NAMALWA (cell line): ENCODE measurements around the gene GH2.
"Not testable (repeated sequence)": the region's sequence is repeated elsewhere in the genome, so short reads cannot be mapped to it uniquely, and the experiment has no call there.

Source experiments
- DNase-seq: peaks from one replicate; pipeline ENCODE4 v3.0.0-alpha.2; 2015; ENCODE audit warnings: low spot score

GH2 gene

DNA sequence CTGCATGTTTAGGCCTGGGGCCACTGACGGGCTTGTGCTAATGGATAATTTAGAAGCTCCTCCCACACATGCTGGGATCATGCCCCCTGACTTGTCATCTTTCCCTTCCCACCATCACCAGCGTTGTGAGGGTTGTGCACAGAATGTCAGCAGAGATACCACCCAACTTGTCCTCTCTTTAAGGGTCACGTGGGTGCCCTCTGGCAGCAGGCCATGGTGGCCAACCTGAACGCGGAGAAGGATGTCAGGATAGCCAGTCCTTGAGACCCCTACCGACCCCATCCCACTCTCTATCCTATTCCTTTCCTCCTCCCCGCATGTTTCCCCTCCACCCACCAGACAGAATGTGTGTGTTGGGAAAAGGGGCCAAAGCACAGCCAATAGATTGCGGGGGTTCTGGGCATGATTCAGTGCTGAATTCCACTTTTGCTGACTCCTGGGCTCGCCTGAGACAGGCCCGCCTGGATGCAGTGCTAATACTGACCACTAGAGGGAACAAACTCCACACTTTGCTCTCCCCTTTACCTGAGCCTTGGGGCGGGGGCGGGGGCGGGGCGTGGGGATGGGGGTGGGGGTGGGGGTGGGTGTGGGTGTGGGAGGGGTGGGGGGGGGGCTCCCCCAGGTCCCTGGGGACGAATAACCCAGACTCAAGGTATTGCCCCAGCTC is at the start of gene GH2:
GH2 (minus strand) TSS at position 10 of the 667 bp plus-strand sequence. CDS start 143 bp downstream, outside the sequence.
- DNase-seq, result peak; percentile 76

GRCh38 chr17:63930951-63931575 is 49.3 kb upstream of the GH2 start:
- peak; percentile 73 for DNase-seq

GRCh38 chr17:63929860-63930766 is 48.4 kb upstream of the GH2 start:
- DNase-seq, result peak; percentile 55

DNA sequence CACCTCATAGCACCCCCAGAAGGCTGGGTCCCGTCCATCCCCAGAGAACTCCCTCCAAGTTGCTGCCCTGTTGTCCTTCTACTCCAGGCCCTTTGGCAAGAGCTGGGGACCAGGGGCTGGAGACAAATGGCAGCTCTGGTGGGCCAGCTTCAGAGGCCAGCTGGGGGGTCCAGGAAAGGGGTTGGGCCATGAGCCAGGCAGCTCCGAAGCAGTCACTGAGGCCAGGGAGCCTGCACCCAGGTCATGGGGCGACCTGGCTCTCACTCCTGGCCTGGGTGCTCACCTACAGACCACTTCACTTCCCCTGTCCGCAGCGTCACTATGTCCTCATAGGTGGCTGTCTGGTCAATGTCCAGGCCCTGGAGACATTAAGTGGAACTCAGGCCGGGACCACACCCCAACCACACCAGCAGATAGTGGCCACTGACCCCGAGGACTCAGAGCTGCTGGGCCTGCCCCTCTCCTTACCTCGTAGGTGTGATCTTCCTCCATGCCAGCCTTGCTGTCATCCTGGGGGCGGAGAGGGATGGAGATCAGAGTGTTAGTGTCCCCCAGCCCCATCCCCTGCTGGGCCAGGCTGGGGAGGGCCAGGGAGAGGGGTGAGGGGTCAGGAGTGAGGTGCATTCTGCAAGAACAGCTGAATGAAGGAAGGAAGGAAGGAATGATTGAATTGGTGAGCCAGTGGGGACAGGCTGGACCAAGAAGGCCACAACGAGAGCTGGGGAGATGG is 47.4 kb upstream of the GH2 start:
- no peak for DNase-seq

- DNase-seq, result no peak
Measured at GRCh38 chr17:63928172-63928666, 46.5 kb upstream of the GH2 start.

GRCh38 chr17:63927464-63928171 is 45.9 kb upstream of the GH2 start:
- peak; percentile 87 for DNase-seq

- peak; percentile 63 for DNase-seq
Measured at GRCh38 chr17:63926164-63926563, 44.4 kb upstream of the GH2 start.

DNA sequence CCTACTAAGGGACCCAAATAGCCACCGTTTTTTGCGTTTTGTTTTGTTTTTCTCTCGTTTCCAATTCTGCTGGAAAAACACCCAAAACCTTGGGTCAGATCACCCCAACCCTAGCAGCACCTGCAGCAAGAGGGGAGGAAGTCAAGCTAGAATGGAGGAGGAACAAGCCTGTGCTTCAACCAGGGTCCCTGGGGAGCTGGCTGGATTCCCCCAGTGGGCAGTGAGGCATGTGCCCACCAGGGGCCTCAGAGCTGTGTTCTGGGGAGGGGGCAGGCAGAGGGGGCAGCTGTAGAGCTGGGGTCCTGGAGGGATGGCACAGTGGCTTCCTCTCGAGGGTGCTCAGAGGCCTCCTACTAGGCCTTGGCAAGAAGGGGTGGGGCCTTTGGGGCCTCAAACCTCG is 43.9 kb upstream of the GH2 start:
- peak; percentile 95 for DNase-seq

GRCh38 chr17:63922402-63922801 is 40.7 kb upstream of the GH2 start:
- peak; percentile 82 for DNase-seq

GRCh38 chr17:63920779-63921178 is 39.0 kb upstream of the GH2 start:
- DNase-seq, result peak; percentile 56

- DNase-seq, result not testable (repeated sequence)
Measured at GRCh38 chr17:63920050-63920449, 38.3 kb upstream of the GH2 start.

DNA sequence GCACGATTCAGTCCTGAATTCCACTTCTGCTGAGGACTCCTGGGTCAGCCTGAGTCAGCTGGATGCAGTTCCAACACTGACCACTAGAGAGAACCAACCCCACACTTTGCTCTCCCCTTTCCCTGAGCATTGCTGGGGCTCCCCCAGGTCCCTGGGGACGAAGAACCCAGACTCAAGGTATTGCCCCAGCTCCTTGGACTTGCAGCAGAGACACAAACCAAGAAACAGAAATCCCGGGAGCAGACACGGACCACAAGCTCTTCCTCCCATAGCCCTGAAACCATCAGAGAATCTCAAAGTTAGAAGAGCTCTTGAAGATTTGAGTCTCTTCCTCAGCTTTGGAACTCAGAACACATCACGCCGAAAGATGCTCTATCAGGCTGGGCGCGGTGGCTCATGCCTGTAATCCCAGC is 37.6 kb upstream of the GH2 start:
- DNase-seq, result peak; percentile 90

DNA sequence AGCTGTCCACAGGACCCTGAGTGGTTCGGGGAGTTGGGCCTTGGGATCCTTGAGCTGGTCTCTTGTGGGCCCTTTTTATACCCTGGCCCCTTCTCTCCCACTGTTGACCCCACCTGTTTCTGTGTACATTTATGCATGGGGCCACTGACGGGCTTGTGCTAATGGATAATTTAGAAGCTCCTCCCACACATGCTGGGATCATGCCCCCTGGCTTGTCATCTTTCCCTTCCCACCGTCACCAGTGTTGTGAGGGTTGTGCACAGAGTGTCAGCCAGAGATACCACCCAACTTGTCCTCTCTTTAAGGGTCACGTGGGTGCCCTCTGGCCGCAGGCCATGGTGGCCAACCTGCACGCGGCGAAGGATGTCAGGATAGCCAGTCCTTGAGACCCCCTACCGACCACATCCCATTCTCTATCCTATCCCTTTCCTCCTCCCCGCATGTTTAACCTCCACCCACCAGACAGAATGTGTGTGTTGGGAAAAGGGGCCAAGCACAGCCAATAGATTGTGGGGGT is 37.1 kb upstream of the GH2 start, which contains the start of gene GH1:
GH1 (minus strand) TSS at position 51 of the 517 bp plus-strand sequence. CDS start 63 bp downstream, outside the sequence.
- peak; percentile 23 for DNase-seq

DNA sequence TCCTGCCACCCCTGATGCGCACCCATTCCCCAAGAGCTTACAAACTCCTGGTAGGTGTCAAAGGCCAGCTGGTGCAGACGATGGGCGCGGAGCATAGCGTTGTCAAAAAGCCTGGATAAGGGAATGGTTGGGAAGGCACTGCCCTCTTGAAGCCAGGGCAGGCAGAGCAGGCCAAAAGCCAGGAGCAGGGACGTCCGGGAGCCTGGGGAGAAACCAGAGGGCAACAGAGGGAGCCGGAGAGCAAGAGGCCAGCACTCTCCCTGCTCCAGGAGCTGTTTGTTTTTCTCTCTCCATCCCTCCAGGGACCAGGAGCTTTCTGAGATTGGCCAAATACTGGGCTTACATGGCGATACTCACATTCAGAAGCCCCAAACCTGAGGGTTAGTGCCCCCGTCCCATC is 36.6 kb upstream of the GH2 start:
- no peak for DNase-seq

DNA sequence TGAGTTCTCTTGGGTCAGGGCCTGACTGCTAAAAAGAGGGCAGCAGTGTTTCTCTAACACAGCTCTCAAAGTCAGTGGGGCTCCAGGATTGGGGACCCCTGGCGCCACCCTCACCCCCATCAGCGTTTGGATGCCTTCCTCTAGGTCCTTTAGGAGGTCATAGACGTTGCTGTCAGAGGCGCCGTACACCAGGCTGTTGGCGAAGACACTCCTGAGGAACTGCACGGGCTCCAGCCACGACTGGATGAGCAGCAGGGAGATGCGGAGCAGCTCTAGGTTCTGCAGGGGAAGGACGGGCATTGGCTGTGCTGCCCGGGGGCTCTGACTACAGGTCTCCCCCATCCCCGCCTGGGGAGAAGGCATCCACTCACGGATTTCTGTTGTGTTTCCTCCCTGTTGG is 35.9 kb upstream of the GH2 start:
- no peak for DNase-seq

- not testable (repeated sequence) for DNase-seq
Measured at GRCh38 chr17:63917206-63917605, 35.5 kb upstream of the GH2 start.

DNA sequence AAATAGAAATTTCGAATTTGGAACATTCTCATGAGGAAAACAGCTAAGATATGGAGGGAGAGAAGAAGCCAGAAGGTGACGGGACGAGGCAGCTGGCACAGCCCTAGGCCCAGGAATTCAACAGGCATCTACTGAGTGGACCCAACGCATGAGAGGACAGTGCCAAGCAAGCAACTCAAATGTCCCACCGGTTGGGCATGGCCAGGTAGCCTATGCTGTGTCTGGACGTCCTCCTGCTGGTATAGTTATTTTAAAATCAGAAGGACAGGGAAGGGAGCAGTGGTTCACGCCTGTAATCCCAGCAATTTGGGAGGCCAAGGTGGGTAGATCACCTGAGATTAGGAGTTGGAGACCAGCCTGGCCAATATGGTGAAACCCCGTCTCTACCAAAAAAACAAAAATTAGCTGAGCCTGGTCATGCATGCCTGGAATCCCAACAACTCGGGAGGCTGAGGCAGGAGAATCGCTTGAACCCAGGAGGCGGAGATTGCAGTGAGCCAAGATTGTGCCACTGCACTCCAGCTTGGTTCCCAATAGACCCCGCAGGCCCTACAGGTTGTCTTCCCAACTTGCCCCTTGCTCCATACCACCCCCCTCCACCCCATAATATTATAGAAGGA is 34.9 kb upstream of the GH2 start:
- DNase-seq, result no peak

- peak; percentile 67 for DNase-seq
Measured at GRCh38 chr17:63915753-63916152, 34.0 kb upstream of the GH2 start.

- DNase-seq, result no peak
Measured at GRCh38 chr17:63914471-63914870, 32.7 kb upstream of the GH2 start.

- peak; percentile 68 for DNase-seq
Measured at GRCh38 chr17:63911657-63912100, 29.9 kb upstream of the GH2 start.
